Gastrocnemius medialis (tissue), 4 donors: ENCODE data around the gene MTAP. TPM values are rescaled to one million over a fixed set of nuclear protein-coding genes. Genes with fewer than 3 reads are reported as not detected.

ENCODE experiments used
- ATAC-seq, 2 donors: fragments of 150-250 bp; one replicate each; pipeline ENCODE4 v1.9.1; 2016
- DNase-seq, 2 donors: peaks; one replicate each; pipeline ENCODE4 v3.0.0-alpha.2; 2019
- H3K27ac ChIP-seq, 4 donors: fragments of 200-600 bp; sonication (generic); 1 replicate in 1 of 4; 2 replicates in 3 of 4; pipeline ENCODE4 v1.5.1; 2016 to 2018; ENCODE audit warnings: mild to moderate bottlenecking in 2 of 4, moderate library complexity in 1 of 4
- H3K27me3 ChIP-seq, 3 donors: fragments of 200-600 bp; sonication (generic) in 2 of 3; 1 replicate in 1 of 3; 2 replicates in 2 of 3; pipeline versions ENCODE4 v1.5.1 to v1.6.0; 2016 to 2019; ENCODE audit warnings: mild to moderate bottlenecking in 1 of 3, moderate library complexity in 1 of 3
- H3K36me3 ChIP-seq, 2 donors: fragments of 200-600 bp; sonication (generic) in 1 of 2; one replicate each; pipeline ENCODE4 v1.5.1; 2017 to 2018
- H3K4me1 ChIP-seq, 2 donors: fragments of 200-600 bp; sonication (generic) in 1 of 2; one replicate each; pipeline ENCODE4 v1.5.1; 2016 to 2017; ENCODE audit warnings: mild to moderate bottlenecking in 2 of 2
- H3K4me3 ChIP-seq, 4 donors: fragments of 200-600 bp; sonication (generic) in 3 of 4; 1 replicate in 1 of 4; 2 replicates in 3 of 4; pipeline ENCODE4 v1.5.1; 2016 to 2019; ENCODE audit warnings: mild to moderate bottlenecking in 2 of 4
- H3K9me3 ChIP-seq, 3 donors: fragments of 200-600 bp; sonication (generic) in 2 of 3; 1 replicate in 1 of 3; 2 replicates in 2 of 3; pipeline ENCODE4 v1.5.1; 2016 to 2019
- CTCF ChIP-seq, 5 experiments: fragments of 450-650 bp in 3 of 5; fragments of 200-600 bp in 2 of 5; sonication (generic) in 2 of 5; IDR thresholded peaks in 4 of 5; conservative IDR thresholded peaks in 1 of 5; 1 replicate in 4 of 5; 2 replicates in 1 of 5; pipeline ENCODE4 v1.5.1; 2016 to 2019; ENCODE audit warnings: antibody characterized with exemption in 5 of 5, mild to moderate bottlenecking in 3 of 5, moderate library complexity in 3 of 5
- POLR2A ChIP-seq, 2 donors: fragments of 450-650 bp; IDR thresholded peaks; one replicate each; pipeline ENCODE4 v1.6.1; 2017; ENCODE audit warnings: antibody characterized with exemption in 2 of 2, mild to moderate bottlenecking in 2 of 2, moderate library complexity in 2 of 2
- in situ Hi-C, 4 donors: fragments of 200-750 bp; cut with MboI; loops; one replicate each; pipeline versions ENCODE4 v1.15.0 to v1.8.0; 2017; ENCODE audit warnings: low sequenced_read_pairs in 4 of 4
- intact Hi-C: fragments of 100-400 bp; cut with DNase I; formaldehyde crosslinking; loops from one replicate; pipeline ENCODE4 v1.15.1; 2023; ENCODE audit warnings: low total_unique reads
- total RNA-seq, 4 donors: library from RNA; depleted of rRNA; stranded (reverse); fragments of >200 nt; gene quantifications; one replicate each; pipeline versions ENCODE4 v1.1.0 to v1.2.3, GENCODE V29; 2016

Gene MTAP
- total RNA-seq, 4 donors from 2014 or later = 6.2 to 11.0 (median 9.4) TPM

- H3K4me3 ChIP-seq = no peak overlapping the region
- no peaks in the 10 kb centered on the region for H3K9me3 ChIP-seq
- no peaks in the 10 kb centered on the region for H3K4me1 ChIP-seq
- intact Hi-C loops (no loop called here), in situ Hi-C loops (no loop called here)
- H3K27me3 ChIP-seq = no peaks in the 10 kb centered on the region
- TF ChIP-seq CTCF (IDR thresholded peaks at IDR 0.05 in 4 of 5, conservative IDR thresholded peaks at IDR 0.05 in 1 of 5) (no peak), POLR2A (IDR thresholded peaks at IDR 0.05) (no peak)
- H3K27ac ChIP-seq = no peak overlapping the region
- DNase-seq = no peak
- peaks cover 0 to 17% of the 10 kb centered on the region in 2 donors for H3K36me3 ChIP-seq
- no peak for ATAC-seq
These were observed 51.7 kb downstream of the MTAP start for GRCh38 chr9:21854119-21854518.

GRCh38 chr9:21854594-21854993, 52.2 kb downstream of the MTAP start:
- Histone ChIP-seq H3K4me3 (no peak overlapping the region), H3K27me3 (no peaks in the 10 kb centered on the region), H3K36me3 (peaks cover 0 to 21% of the 10 kb centered on the region in 2 donors), H3K27ac (no peak overlapping the region), H3K9me3 (no peaks in the 10 kb centered on the region), H3K4me1 (no peaks in the 10 kb centered on the region)
- in situ Hi-C loops (no loop called here), intact Hi-C loops (no loop called here)
- DNase-seq = no peak
- ATAC-seq = no peak
- TF ChIP-seq POLR2A (IDR thresholded peaks at IDR 0.05) (no peak), CTCF (IDR thresholded peaks at IDR 0.05 in 4 of 5, conservative IDR thresholded peaks at IDR 0.05 in 1 of 5) (no peak)

- TF ChIP-seq POLR2A (IDR thresholded peaks at IDR 0.05) (no peak), CTCF (IDR thresholded peaks at IDR 0.05 in 4 of 5, conservative IDR thresholded peaks at IDR 0.05 in 1 of 5) (no peak)
- ATAC-seq (no peak), DNase-seq (no peak)
- intact Hi-C loops = no loop called here
- in situ Hi-C loops = no loop called here
- Histone ChIP-seq H3K4me1 (no peaks in the 10 kb centered on the region), H3K4me3 (no peak overlapping the region), H3K27me3 (no peaks in the 10 kb centered on the region), H3K36me3 (peaks cover 0 to 31% of the 10 kb centered on the region in 2 donors), H3K27ac (no peak overlapping the region), H3K9me3 (no peaks in the 10 kb centered on the region)
These were observed 54.1 kb downstream of the MTAP start for GRCh38 chr9:21856301-21857094.

- H3K36me3 ChIP-seq = peaks cover 0 to 24% of the 10 kb centered on the region in 2 donors
- no peak overlapping the region for H3K27ac ChIP-seq
- H3K4me3 ChIP-seq = no peak overlapping the region
- no peak for ATAC-seq
- no peaks in the 10 kb centered on the region for H3K9me3 ChIP-seq
- in situ Hi-C loops (no loop called here), intact Hi-C loops (no loop called here)
- no peaks in the 10 kb centered on the region for H3K27me3 ChIP-seq
- TF ChIP-seq POLR2A (IDR thresholded peaks at IDR 0.05) (no peak), CTCF (IDR thresholded peaks at IDR 0.05 in 4 of 5, conservative IDR thresholded peaks at IDR 0.05 in 1 of 5) (no peak)
- no peak for DNase-seq
- H3K4me1 ChIP-seq = no peaks in the 10 kb centered on the region
These were observed 60.4 kb downstream of the MTAP start for GRCh38 chr9:21862871-21863270.
